HG02571 (cell line): Measurements from ENCODE around the gene PHYKPL.
"Not testable (repeated sequence)": the region's sequence is repeated elsewhere in the genome, so short reads cannot be mapped to it uniquely, and the experiment has no call there.

ENCODE experiments used
- ATAC-seq: cut with Tn5 transposase; IDR thresholded peaks from one replicate; pipeline ENCODE4 v1.9.1; 2021; ENCODE audit warnings: mild to moderate bottlenecking, moderate library complexity; ENCODE audit not compliant: unreplicated experiment

The PHYKPL gene

DNA sequence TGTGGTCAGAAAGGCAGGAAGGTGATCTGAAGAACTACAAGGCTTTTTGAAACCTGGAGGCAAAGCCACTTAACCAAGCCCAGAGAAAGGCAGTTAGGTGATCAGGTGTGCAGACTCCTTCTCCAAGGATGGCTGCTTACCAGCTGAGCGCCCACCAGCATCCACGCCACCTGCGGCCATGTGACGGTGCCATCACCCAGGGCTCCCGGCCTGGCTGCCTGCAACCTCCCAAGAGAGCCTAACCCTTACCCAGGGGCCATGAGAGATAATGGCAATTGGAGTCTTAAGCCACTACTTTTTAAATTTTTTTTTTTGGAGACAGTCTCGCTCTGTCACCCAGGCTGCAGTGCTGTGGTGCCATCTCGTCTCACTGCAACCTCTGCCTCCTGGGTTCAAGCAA is 33.1 kb upstream of the PHYKPL start:
- ATAC-seq, result no peak

DNA sequence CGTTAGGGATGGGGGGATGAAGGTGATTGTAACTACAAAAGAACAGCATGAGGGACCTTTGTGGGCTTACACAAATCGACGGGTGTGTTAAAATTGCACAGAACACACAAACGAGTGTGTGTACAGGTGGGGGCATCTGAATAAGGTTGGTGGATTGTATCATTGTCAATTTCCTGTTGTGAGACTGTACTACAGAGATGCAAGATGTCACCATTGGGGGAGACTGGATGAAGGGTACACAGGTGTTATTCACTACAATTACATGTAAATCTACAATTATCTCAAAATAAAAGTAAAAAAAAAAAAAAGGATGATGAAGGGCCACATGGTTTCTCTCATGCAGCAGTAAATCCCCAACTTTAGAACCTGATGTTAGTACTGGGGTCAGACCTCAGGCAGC is 31.4 kb upstream of the PHYKPL start:
- no peak for ATAC-seq

DNA sequence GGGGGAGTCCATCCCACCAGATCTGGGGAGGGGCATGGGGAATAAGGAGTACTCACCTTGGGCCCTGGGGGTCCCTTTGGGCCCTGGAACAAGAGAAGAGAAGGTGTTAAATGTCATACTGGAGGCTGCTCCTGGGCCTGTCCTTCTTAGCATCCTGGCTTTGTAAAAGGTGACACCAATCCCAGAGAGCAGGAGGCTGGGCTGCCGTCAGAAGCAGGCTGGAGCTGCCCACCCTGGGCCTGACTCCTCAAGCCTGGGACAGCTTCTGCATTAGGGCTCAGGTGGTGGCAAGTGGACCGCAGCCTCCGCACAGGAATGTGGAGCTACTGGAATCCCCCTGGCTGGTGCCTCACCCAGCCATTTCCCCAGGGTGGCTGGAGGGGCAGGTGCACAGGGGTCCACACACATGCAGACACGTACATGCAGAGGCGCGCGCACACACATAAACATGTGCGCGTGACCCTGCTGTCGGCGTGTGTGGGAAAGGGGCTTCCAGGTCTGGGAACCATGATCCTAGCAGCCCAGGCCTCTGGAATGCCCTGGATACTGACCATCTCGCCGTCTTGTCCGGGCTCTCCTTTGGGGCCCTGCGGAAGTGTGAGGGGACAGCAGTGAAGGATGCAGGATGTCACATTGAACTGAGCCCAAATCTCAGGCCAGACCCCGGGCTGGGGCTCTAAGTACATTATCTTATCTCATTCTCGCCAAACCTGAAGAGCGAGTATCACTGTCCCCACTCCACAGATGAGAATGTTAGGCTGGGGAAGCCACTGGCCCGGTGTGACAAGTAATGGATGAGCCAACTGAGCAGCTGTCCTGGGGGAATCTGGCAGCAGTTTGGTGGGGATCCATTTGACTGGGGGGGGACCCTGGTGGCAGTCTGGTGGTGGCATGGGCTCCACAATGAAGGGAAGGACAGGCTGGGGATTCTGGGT is 29.3 kb upstream of the PHYKPL start:
- no peak for ATAC-seq

GRCh38 chr5:178259623-178260536 is 27.3 kb upstream of the PHYKPL start:
- no peak for ATAC-seq

DNA sequence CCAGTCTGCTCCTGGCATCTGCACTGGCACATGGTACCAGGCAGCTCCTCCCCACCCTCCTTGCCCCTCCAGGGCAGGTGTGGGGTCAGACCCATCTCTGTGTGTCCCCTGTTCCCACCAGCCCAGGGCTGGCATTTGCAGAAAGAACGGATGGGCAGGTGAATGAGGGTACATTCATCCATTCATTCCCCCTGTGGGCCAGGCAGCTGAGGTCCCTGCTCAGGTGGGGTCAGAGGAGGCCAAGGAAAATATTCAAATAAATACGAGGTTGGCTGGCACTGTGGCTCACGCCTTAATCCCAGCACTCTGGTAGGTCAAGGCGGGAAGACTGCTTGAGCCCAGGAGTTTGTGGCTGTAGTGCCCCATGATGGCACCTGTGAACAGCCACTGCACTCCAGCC is 25.0 kb upstream of the PHYKPL start:
- no peak for ATAC-seq

- no peak for ATAC-seq
These were observed 24.1 kb upstream of the PHYKPL start for GRCh38 chr5:178256746-178257145.

- not testable (repeated sequence) for ATAC-seq
These were observed 21.0 kb upstream of the PHYKPL start for GRCh38 chr5:178253632-178254031.

- no peak for ATAC-seq
These were observed 19.7 kb upstream of the PHYKPL start for GRCh38 chr5:178252258-178252657.

DNA sequence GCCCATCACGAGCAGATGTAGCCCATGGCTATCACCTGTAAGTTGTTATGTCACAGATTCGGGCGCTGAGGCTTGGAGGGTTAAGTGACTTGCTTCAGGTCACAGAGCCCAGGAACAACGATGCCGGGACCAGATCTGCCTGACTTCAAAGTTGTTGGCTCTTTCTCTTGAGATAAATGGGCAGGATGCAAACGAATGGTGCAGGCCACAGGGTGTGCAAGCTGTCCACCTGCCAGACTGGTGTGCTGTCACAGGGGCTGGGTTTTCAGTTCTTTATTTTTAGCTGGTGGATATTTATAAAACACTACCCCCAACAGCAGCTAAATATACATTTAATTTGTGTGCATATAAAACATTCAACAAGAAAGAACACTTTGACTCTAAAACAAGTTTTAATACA is 17.7 kb upstream of the PHYKPL start:
- no peak for ATAC-seq

GRCh38 chr5:178249191-178249989 is 16.8 kb upstream of the PHYKPL start:
- no peak for ATAC-seq

GRCh38 chr5:178248750-178249149 is 16.1 kb upstream of the PHYKPL start:
- ATAC-seq, result no peak

DNA sequence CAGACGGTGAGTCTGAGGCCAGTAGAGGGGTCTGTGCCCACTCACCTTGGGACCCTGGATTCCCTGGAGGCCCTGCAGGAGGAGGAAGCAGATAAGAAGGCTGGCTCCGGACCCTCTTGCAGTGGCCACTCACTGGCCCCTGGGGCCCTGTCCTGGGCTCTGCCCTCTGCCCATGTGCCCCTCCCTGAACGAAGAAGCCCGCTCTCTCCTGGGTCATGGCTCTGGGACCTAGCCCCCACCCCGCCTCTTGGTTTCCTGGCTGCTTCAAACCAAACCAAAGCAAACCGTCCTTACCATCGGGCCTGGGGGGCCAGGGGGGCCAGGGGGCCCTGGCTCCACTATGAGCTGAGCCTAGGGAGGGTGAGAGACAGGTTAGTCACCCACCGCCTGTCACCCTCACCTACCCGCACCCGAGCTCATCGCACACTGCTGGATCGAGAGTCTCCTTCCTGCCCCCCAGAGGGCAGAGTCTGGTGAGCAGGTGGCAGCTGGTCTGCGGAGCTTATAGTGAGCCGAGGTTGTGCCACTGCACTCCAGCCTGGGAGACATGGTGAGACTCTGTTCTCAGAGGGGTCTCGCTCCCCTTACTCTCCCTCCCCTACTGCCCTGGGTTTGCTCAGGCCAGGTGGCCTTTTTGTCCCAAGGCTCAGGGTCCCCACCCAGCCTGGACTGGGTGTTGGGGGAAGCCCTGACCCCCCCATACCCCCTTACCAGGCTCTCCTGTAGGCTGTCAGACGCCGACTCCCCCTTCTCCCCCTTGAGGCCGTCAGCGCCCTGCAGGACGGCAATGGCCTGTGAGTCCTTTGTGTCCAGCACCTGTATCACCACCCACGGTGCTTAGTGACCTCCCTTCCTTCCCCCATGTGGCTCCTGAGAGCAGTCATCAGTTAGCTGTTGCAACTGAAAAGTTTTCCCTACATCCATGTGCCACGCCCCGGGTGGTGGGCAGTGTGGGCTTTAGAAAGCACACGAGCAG is 15.2 kb upstream of the PHYKPL start:
- ATAC-seq, result no peak

GRCh38 chr5:178246624-178247279 is 14.2 kb upstream of the PHYKPL start:
- ATAC-seq, result no peak

- no peak for ATAC-seq
These were observed 12.8 kb upstream of the PHYKPL start for GRCh38 chr5:178245389-178245788.

DNA sequence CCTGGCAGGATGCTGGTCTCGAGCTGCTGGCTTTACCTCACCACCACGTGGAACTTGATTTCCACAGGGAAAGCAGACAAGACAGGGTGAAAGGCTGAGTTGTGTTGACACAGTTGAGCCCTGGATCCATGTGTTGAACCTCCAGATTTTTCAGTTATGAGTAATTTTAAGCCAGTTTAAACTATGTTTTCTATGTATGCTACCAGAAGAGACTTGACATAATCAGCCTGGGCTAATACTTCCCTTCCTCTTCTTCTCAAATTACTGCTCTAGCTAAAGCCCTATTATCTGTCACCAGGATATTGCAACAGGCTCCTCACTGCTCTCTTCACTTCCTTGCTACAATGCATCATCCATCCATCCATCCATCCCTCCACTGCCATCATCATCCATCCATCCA is 12.0 kb upstream of the PHYKPL start:
- ATAC-seq, result no peak

DNA sequence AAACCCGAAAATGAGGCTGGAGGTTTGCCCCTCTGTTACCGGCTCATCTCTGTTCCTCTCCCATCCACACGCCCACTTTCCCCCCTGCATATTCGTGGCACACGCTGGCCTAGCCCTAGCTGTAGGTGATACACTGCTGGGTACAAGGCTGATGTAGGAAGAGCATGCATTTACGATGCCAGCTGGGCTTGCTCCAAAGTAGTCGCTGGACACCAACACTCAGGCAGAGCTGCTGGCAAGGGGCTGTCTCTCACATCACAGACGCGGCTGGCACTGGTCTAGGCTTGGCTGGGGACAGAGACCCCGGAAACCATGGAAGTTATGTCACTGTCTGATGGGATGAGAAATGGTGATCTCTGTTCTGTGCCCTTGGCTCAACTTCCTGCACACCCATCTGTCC is 9.8 kb upstream of the PHYKPL start:
- no peak for ATAC-seq

DNA sequence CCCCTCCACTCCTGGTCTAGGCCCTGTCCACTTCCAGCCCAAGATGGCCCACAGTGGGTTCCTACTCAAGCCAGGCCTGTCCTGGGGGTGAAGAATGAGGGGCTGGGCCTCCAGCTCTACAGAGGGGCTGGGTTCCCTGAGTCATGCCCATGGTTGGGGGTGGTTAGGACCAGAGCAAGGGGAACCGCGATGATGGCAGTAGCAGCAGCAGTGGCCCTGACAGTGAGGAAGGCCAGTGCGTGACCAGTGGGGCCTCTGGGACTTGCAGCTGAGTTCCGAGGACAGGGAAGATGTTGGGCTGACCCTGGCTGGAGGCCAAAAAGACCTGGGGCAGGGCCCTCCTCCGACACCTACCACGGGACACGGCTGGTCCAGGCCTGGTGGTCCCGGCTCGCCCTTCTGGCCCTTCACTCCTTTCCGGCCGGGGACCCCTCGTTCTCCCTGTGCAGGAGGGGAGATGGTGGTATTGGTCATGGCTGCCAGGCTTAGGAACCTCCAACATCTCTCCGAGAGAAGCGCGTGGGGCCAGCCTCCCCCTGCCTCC is 9.2 kb upstream of the PHYKPL start:
- no peak for ATAC-seq

DNA sequence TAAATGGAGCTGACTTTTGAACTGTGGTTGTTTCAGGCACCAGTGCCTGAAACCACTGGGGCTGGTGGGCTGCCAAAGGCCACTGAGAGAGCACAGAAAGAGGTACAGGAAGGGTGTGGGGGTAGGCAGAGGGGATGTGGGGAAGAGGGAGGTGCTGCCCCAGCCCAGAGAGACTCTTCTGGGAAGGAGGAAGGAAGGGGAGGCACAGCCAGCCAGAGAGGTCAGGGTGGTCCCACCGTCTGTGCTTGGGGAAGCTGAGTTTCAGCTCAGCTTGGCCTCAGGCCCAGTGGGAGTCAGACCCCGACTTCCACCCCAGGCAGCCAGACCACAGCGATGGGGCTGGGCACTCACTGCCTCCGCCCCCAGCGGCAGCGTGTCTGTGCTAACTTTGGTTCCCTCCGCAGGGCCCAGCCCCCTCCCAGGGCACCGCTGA is 8.6 kb upstream of the PHYKPL start:
- no peak for ATAC-seq

DNA sequence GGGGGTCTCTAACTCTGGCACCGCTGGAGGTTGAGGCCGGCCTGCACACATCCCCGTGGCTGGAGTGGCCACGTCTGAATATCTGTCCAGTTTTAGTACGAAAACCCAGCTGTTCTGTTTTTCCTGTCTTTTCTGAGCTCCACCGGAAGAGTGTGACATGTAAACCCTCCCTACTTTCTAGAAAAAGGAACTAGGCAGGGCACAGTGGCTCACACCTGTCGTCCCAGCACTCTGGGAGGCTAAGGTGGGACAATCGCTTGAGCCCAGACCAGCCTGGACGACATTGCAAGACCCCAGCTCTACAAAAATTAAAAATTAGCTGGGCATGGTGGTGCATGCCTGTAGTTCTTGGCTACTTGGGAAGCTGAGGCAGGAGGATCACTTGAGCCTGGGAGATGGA is 8.2 kb upstream of the PHYKPL start:
- ATAC-seq, result no peak
